B cell (primary cell): ENCODE results near the gene FYB2. TPM values are rescaled to one million over a fixed set of nuclear protein-coding genes. Genes with fewer than 3 reads are reported as not detected.

Experiments used
- ATAC-seq: fragments of 200-7000 bp; cut with Tn5 transposase; one replicate; pipeline ENCODE4 v1.10.0; 2021; ENCODE audit warnings: low read depth, mild to moderate bottlenecking, moderate number of reproducible peaks, moderate library complexity
- CTCF ChIA-PET: fragments of 350-600 bp; sonication (Branson Sonifier 250); formaldehyde crosslinking; loops from one replicate; lab custom pipeline; 2021; ENCODE audit warnings: antibody characterized with exemption, inconsistent platforms; lab: Charles Lee
- POLR2A ChIA-PET: fragments of 350-600 bp; sonication (Branson Sonifier 250); formaldehyde crosslinking; loops from one replicate; lab custom pipeline; 2021; ENCODE audit warnings: antibody characterized with exemption; lab: Charles Lee
- DNase-seq: peaks from one replicate; pipeline ENCODE4 v3.0.0; 2013
- H2AFZ ChIP-seq: 2 replicates; pipeline ENCODE4 v1.6.1; 2012; ENCODE audit warnings: mild to moderate bottlenecking, low read depth, low read length; ENCODE audit not compliant: insufficient read depth, poor library complexity, severe bottlenecking
- H3K27ac ChIP-seq, 2 donors: 1 replicate in 1 of 2; 2 replicates in 1 of 2; pipeline ENCODE4 v1.5.1; 2012 to 2013; ENCODE audit warnings: low read length in 2 of 2, mild to moderate bottlenecking in 2 of 2, moderate library complexity in 1 of 2
- H3K27me3 ChIP-seq, 4 experiments: fragments of 200-600 bp in 1 of 4; sonication (generic) in 1 of 4; replicated peaks in 1 of 4; 1 replicate in 2 of 4; 2 replicates in 2 of 4; pipeline versions ENCODE4 v1.6.1 to v1.7.0; 2013 to 2016; ENCODE audit warnings: low read length in 3 of 4, mild to moderate bottlenecking in 2 of 4, mixed read lengths in 1 of 4, moderate library complexity in 1 of 4; ENCODE audit not compliant: insufficient read depth in 4 of 4, control insufficient read depth in 3 of 4; ENCODE audit errors: control extremely low read depth in 1 of 4
- H3K36me3 ChIP-seq, 2 experiments: replicated peaks in 1 of 2; 1 replicate in 1 of 2; 2 replicates in 1 of 2; pipeline versions ENCODE4 v1.6.1 to v1.7.1; 2013; ENCODE audit warnings: low read length in 1 of 2; ENCODE audit not compliant: insufficient read depth in 2 of 2, control insufficient read depth in 1 of 2; ENCODE audit errors: control extremely low read depth in 1 of 2, extremely low read depth in 1 of 2
- H3K4me1 ChIP-seq, 2 donors: fragments of 200-600 bp in 1 of 2; sonication (generic) in 1 of 2; 1 replicate in 1 of 2; 2 replicates in 1 of 2; pipeline versions ENCODE4 v1.5.1 to v1.6.1; 2013 to 2017; ENCODE audit warnings: low read length in 2 of 2; ENCODE audit not compliant: control insufficient read depth in 2 of 2, insufficient read depth in 2 of 2
- H3K4me2 ChIP-seq: replicated peaks from 2 replicates; pipeline ENCODE3; 2012; ENCODE audit warnings: mild to moderate bottlenecking, low read depth, low read length; ENCODE audit not compliant: poor library complexity, severe bottlenecking
- H3K4me3 ChIP-seq, 5 experiments: fragments of 200-600 bp in 1 of 5; sonication (generic) in 1 of 5; 1 replicate in 3 of 5; 2 replicates in 2 of 5; pipeline versions ENCODE4 v1.5.1 to v1.7.0; 2011 to 2016; ENCODE audit warnings: low read length in 4 of 5, mild to moderate bottlenecking in 4 of 5, low read depth in 2 of 5, control low read depth in 1 of 5, moderate library complexity in 1 of 5; ENCODE audit not compliant: insufficient read depth in 1 of 5; ENCODE audit errors: control extremely low read depth in 1 of 5, extremely low read depth in 1 of 5
- H3K79me2 ChIP-seq: fragments of 200-600 bp; sonication (generic); one replicate; pipeline ENCODE4 v1.6.0; 2016; ENCODE audit warnings: low read length; ENCODE audit not compliant: control insufficient read depth, insufficient read depth
- H3K9ac ChIP-seq: fragments of 200-600 bp; sonication (generic); 2 replicates; pipeline ENCODE4 v1.6.1; 2017; ENCODE audit warnings: mild to moderate bottlenecking, low read length, moderate library complexity
- H3K9me3 ChIP-seq, 3 donors: one replicate each; pipeline versions ENCODE4 v1.6.1 to v1.7.1; 2013; ENCODE audit warnings: low read length in 2 of 3; ENCODE audit not compliant: control insufficient read depth in 2 of 3, insufficient read depth in 1 of 3; ENCODE audit errors: control extremely low read depth in 1 of 3
- H4K20me1 ChIP-seq: 2 replicates; pipeline ENCODE4 v1.6.0; 2012; ENCODE audit warnings: mild to moderate bottlenecking, low read length; ENCODE audit not compliant: insufficient read depth, control insufficient read depth, poor library complexity, severe bottlenecking
- H3K27ac Mint-ChIP-seq: one replicate; pipeline ENCODE4 v1.8.0; 2021; ENCODE audit warnings: mixed read lengths
- H3K27me3 Mint-ChIP-seq: one replicate; pipeline ENCODE4 v1.8.0; 2021; ENCODE audit warnings: mixed read lengths
- H3K4me1 Mint-ChIP-seq: one replicate; pipeline ENCODE4 v1.8.0; 2021; ENCODE audit warnings: mixed read lengths
- H3K4me3 Mint-ChIP-seq: one replicate; pipeline ENCODE4 v1.8.0; 2021; ENCODE audit warnings: mixed read lengths
- H3K9me3 Mint-ChIP-seq: one replicate; pipeline ENCODE4 v1.8.0; 2022; ENCODE audit warnings: mixed read lengths; ENCODE audit not compliant: insufficient read depth
- EZH2 ChIP-seq: IDR thresholded peaks from 2 replicates; pipeline ENCODE4 v1.6.1; 2012; ENCODE audit warnings: borderline replicate concordance, low read depth, mild to moderate bottlenecking, moderate library complexity, low read length; ENCODE audit not compliant: insufficient read depth, poor library complexity, severe bottlenecking
- WGBS: methylation state at CpG from one replicate; pipeline ENCODE4 v1.1.5; 2013; ENCODE audit warnings: missing lambda C conversion rate; ENCODE audit not compliant: insufficient coverage; 5-methylcytosine and 5-hydroxymethylcytosine counted together
- intact Hi-C: fragments of 100-400 bp; cut with micrococcal nuclease; formaldehyde crosslinking; loops from one replicate; pipeline ENCODE4 v1.10.0; 2022
- polyA plus RNA-seq: library from polyadenylated mRNA; depleted of rRNA; stranded (reverse); fragments of >200 nt; gene quantifications from 2 replicates; pipeline ENCODE4 v1.2.3, GENCODE V29; 2012
- total RNA-seq, 2 donors: library from RNA; stranded (reverse); fragments of 120-200 nt in 1 of 2; gene quantifications; 1 replicate in 1 of 2; 2 replicates in 1 of 2; pipeline versions ENCODE4 v1.2.3 to v1.2.4, GENCODE V29; 2013 to 2022
- TF ChIP-seq, protein P1 (sequence below): fragments of 200-600 bp; IDR thresholded peaks from one replicate; pipeline ENCODE4 v1.8.0; 2022; ENCODE audit warnings: antibody characterized with exemption, mild to moderate bottlenecking

Gene FYB2
- total and polyA plus RNA-seq, 2 donors (not counting 1 experiment from before 2014, with no cell fraction given), result not detected

DNA sequence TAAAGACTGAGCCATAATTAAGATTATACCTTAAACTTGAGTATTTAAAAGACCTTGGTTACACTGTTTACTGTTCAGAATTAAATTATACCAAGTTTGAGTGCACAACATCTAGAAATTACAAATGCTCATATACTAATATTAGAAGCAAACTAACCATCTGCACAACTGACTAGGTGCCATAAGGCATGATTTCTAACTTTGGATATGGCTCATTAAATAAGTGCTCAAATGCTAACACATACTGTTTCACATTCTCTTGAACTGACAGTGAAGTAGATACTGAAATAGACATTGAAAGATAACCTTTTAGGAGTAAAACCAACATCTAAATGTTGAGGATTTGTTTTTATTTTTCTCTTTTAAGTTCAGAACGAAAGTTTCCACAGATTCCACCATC, 100.0 kb downstream of the FYB2 start:
- WGBS, result no CpG with 5 or more reads among the region's 1 CpG
- no peak for DNase-seq

DNA sequence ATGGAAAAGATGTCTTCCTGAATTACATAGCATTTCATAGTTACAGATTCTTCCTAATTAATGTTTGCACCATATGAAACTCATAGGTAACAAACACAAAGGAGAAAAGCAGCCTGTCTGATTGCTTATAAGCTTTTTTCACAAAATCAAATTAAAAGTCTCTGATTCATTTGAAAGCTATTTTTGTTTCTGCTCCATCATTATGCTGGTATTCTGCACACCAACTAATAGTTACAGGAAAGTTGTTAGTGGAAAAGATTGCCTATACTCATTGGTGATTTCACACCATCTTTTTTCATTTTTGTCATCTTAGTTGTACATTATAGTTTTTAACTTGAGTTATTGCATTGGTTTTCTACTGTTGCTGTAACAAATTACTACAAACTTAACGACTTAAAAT, 104.0 kb downstream of the FYB2 start:
- Histone ChIP-seq H3K9me3 (no peaks in the 10 kb centered on the region), H3K4me3 (no peak overlapping the region), H3K4me1 (no peaks in the 10 kb centered on the region), H3K36me3 (no peaks in the 10 kb centered on the region), H3K4me2 (no peak overlapping the region), H3K27ac (no peak overlapping the region), H4K20me1 (no peaks in the 10 kb centered on the region), H2AFZ (no peak overlapping the region), H3K27me3 (no peaks in the 10 kb centered on the region), H3K9ac (no peak overlapping the region), H3K79me2 (no peaks in the 10 kb centered on the region)
- no peaks in the 10 kb centered on the region for H3K9me3 Mint-ChIP-seq
- intact Hi-C loops, result no loop called here
- TF ChIP-seq, protein P1, sequence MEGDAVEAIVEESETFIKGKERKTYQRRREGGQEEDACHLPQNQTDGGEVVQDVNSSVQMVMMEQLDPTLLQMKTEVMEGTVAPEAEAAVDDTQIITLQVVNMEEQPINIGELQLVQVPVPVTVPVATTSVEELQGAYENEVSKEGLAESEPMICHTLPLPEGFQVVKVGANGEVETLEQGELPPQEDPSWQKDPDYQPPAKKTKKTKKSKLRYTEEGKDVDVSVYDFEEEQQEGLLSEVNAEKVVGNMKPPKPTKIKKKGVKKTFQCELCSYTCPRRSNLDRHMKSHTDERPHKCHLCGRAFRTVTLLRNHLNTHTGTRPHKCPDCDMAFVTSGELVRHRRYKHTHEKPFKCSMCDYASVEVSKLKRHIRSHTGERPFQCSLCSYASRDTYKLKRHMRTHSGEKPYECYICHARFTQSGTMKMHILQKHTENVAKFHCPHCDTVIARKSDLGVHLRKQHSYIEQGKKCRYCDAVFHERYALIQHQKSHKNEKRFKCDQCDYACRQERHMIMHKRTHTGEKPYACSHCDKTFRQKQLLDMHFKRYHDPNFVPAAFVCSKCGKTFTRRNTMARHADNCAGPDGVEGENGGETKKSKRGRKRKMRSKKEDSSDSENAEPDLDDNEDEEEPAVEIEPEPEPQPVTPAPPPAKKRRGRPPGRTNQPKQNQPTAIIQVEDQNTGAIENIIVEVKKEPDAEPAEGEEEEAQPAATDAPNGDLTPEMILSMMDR, result no peak
- TF ChIP-seq EZH2, result no peak
- ChIA-PET POLR2A (no interaction called here), CTCF (no interaction called here)
- no peaks in the 10 kb centered on the region for H3K4me1 Mint-ChIP-seq
- H3K27me3 Mint-ChIP-seq, result peaks cover 5% of the 10 kb centered on the region
- no peak overlapping the region for H3K27ac Mint-ChIP-seq
- no peak overlapping the region for H3K4me3 Mint-ChIP-seq
- DNase-seq (no peak), ATAC-seq (no peak)
- WGBS, result no CpG with 5 or more reads among the region's 1 CpG

More for the DNA sequence above, 100.0 kb downstream of the FYB2 start:
- H3K4me1 ChIP-seq, result no peaks in the 10 kb centered on the region
- POLR2A ChIA-PET, result no interaction called here
- no peak overlapping the region for H3K9ac ChIP-seq
- Mint-ChIP-seq H3K27ac (no peak overlapping the region), H3K9me3 (no peaks in the 10 kb centered on the region), H3K27me3 (peaks cover 14% of the 10 kb centered on the region), H3K4me1 (no peaks in the 10 kb centered on the region), H3K4me3 (no peak overlapping the region)
- intact Hi-C loops, result no loop called here
- H3K4me3 ChIP-seq, result no peak overlapping the region
- no peaks in the 10 kb centered on the region for H3K79me2 ChIP-seq
- no peak overlapping the region for H2AFZ ChIP-seq
- CTCF ChIA-PET, result no interaction called here
- H3K9me3 ChIP-seq, result no peaks in the 10 kb centered on the region
- H3K4me2 ChIP-seq, result no peak overlapping the region
- no peaks in the 10 kb centered on the region for H3K27me3 ChIP-seq
- ATAC-seq, result no peak
- H4K20me1 ChIP-seq, result no peaks in the 10 kb centered on the region
- no peaks in the 10 kb centered on the region for H3K36me3 ChIP-seq
- TF ChIP-seq EZH2, result no peak
- TF ChIP-seq, protein P1, result no peak
- no peak overlapping the region for H3K27ac ChIP-seq
